ENCODE data around the gene MYOF. TPM values are rescaled to one million over a fixed set of nuclear protein-coding genes. Genes with fewer than 3 reads are reported as not detected.

Gene MYOF
- total RNA-seq, 3 donors from 2014 or later: 55.0 to 90.7 (median 85.5) TPM

- no peak overlapping the region for H3K4me3 ChIP-seq
- no peaks in the 10 kb centered on the region for H3K36me3 ChIP-seq (ENCODE audit: low read depth)
- TF ChIP-seq, protein P1, sequence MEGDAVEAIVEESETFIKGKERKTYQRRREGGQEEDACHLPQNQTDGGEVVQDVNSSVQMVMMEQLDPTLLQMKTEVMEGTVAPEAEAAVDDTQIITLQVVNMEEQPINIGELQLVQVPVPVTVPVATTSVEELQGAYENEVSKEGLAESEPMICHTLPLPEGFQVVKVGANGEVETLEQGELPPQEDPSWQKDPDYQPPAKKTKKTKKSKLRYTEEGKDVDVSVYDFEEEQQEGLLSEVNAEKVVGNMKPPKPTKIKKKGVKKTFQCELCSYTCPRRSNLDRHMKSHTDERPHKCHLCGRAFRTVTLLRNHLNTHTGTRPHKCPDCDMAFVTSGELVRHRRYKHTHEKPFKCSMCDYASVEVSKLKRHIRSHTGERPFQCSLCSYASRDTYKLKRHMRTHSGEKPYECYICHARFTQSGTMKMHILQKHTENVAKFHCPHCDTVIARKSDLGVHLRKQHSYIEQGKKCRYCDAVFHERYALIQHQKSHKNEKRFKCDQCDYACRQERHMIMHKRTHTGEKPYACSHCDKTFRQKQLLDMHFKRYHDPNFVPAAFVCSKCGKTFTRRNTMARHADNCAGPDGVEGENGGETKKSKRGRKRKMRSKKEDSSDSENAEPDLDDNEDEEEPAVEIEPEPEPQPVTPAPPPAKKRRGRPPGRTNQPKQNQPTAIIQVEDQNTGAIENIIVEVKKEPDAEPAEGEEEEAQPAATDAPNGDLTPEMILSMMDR (IDR thresholded peaks at IDR 0.05): no peak
- peaks cover 13% of the 10 kb centered on the region for H3K4me1 ChIP-seq (ENCODE audit: low read depth)
- no peaks in the 10 kb centered on the region for H3K9me3 ChIP-seq
- no peak for ATAC-seq
- DNase-seq: no peak
- intact Hi-C loops (cut with DNase I, micrococcal nuclease): no loop called here
Observed at GRCh38 chr10:93415693-93416092, 66.4 kb downstream of the MYOF start.

GRCh38 chr10:93413252-93413689 is 68.9 kb downstream of the MYOF start:
- H3K4me1 ChIP-seq (ENCODE audit: low read depth): peaks cover 11% of the 10 kb centered on the region
- ATAC-seq: peak; percentile 33
- DNase-seq: no peak
- H3K36me3 ChIP-seq (ENCODE audit: low read depth): no peaks in the 10 kb centered on the region
- no peak overlapping the region for H3K4me3 ChIP-seq
- intact Hi-C loops (cut with DNase I, micrococcal nuclease): no loop called here
- TF ChIP-seq, protein P1 (IDR thresholded peaks at IDR 0.05): no peak
- no peaks in the 10 kb centered on the region for H3K9me3 ChIP-seq

- ATAC-seq (peak; percentile 53), DNase-seq (no peak)
- TF ChIP-seq, protein P1 (IDR thresholded peaks at IDR 0.05): no peak
- Histone ChIP-seq H3K9me3 (no peaks in the 10 kb centered on the region), H3K4me3 (no peak overlapping the region), H3K4me1 (ENCODE audit: low read depth) (peaks cover 7% of the 10 kb centered on the region), H3K36me3 (ENCODE audit: low read depth) (no peaks in the 10 kb centered on the region)
- intact Hi-C loops (cut with DNase I, micrococcal nuclease): no loop called here
Observed at GRCh38 chr10:93412801-93413200, 69.3 kb downstream of the MYOF start.

DNA sequence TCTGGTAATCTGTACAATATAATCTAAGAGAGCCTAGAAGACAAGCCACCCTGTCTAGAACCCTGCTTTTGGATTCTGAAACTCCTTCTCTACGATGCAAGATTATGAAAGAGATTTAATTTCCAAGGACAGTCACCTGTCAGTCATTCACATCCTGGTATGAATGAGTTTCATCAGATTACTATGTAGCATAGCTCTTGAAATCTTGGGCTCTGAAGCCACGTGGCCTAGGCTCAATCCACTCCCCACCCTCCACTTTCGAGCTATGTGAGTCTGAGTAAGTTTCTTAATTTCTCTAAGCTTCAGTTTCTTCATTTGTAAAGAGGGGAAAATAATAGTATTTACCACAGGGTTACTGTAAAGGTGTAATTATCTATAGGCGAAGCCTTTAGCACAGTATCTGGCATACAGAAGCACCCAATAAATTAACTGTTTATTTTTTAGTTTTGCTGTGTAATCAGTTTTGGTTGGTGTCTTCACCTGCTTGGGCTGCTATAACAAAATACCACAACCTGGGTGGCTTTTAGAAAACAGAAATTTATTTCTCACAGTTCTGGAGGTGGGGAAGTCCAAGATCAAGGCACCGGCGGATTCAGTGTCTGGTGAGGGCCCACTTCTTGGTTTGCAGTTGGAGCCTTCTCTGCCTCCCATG is 71.3 kb downstream of the MYOF start:
- intact Hi-C loops (cut with DNase I, micrococcal nuclease): no loop called here
- DNase-seq (no peak), ATAC-seq (no peak)
- H3K4me3 ChIP-seq: no peak overlapping the region
- peaks cover 7% of the 10 kb centered on the region for H3K4me1 ChIP-seq (ENCODE audit: low read depth)
- no peaks in the 10 kb centered on the region for H3K9me3 ChIP-seq
- no peaks in the 10 kb centered on the region for H3K36me3 ChIP-seq (ENCODE audit: low read depth)
- TF ChIP-seq, protein P1 (IDR thresholded peaks at IDR 0.05): no peak

DNA sequence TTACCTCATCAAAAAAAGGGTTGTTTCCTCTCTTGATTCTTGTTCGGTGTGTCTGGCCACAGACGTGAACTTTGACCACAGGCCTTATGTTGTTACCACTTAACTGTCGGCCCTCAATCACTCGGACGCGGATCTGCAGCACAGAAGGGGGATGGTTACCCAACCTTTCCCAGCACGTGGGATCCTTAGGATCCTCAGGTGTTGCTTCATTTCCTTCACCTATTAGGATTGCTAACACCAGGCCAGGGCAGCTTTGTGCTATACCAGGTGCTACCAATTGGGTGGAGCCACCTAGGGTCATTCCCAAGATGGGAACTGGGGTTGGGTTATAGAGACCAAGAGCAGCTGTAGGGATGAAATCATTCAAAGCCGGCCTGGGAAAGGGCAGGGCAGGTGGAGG is 73.4 kb downstream of the MYOF start:
- intact Hi-C loops (cut with DNase I, micrococcal nuclease): no loop called here
- no peak overlapping the region for H3K4me3 ChIP-seq
- DNase-seq (no peak), ATAC-seq (peak; percentile 72)
- H3K4me1 ChIP-seq (ENCODE audit: low read depth): peaks cover 7% of the 10 kb centered on the region
- TF ChIP-seq, protein P1 (IDR thresholded peaks at IDR 0.05): no peak
- H3K9me3 ChIP-seq: no peaks in the 10 kb centered on the region
- H3K36me3 ChIP-seq (ENCODE audit: low read depth): no peaks in the 10 kb centered on the region
